ENCODE data around the gene MORN1. TPM values are rescaled to one million over a fixed set of nuclear protein-coding genes. Genes with fewer than 3 reads are reported as not detected.
A peak's percentile ranks its signal among the peaks of the same experiment; 100 is the strongest.

The MORN1 gene
- total and polyA plus RNA-seq, 4 donors = 2.3 to 6.9 (median 3.6) TPM

- Histone ChIP-seq H3K36me3 (ENCODE audit: control insufficient read depth in 4 of 4, insufficient read depth in 3 of 4, low read depth in 1 of 4, low read length in 3 of 4) (peaks cover 0 to 1% (median 0%) of the 10 kb centered on the region in 4 donors), H3K27ac (ENCODE audit: low read depth in 1 of 2, low read length in 2 of 2) (peak overlapping the region in 1 of 2 donors; percentile 2), H3K4me3 (ENCODE audit: low read depth in 1 of 3, low read length in 3 of 3) (no peak overlapping the region), H3K9ac (ENCODE audit: low read depth in 1 of 2, low read length in 2 of 2) (no peak overlapping the region), H3K4me1 (ENCODE audit: control insufficient read depth in 4 of 4, insufficient read depth in 4 of 4, low read length in 3 of 4) (peaks cover 20 to 57% (median 35%) of the 10 kb centered on the region in 4 donors), H3K9me3 (ENCODE audit: control insufficient read depth in 4 of 4, low read length in 3 of 4) (no peaks in the 10 kb centered on the region), H3K27me3 (ENCODE audit: control insufficient read depth in 4 of 4, insufficient read depth in 4 of 4, low read length in 3 of 4) (no peaks in the 10 kb centered on the region)
- no peak for DNase-seq (ENCODE audit: low spot score)
- WGBS = 81% methylated on average over 30 of the region's 30 CpGs
- TF ChIP-seq RAD21 (IDR thresholded peaks at IDR 0.05) (no peak), EGR1 (IDR thresholded peaks at IDR 0.05; ENCODE audit: low read depth in 2 of 2) (no peak), ZBTB33 (IDR thresholded peaks at IDR 0.05) (no peak), JUND (IDR thresholded peaks at IDR 0.05) (no peak), HNF4A (conservative IDR thresholded peaks at IDR 0.05) (peak in 1 of 2 donors; percentile 5), NR2F2 (IDR thresholded peaks at IDR 0.05) (no peak)
- TF ChIP-seq, protein P1, sequence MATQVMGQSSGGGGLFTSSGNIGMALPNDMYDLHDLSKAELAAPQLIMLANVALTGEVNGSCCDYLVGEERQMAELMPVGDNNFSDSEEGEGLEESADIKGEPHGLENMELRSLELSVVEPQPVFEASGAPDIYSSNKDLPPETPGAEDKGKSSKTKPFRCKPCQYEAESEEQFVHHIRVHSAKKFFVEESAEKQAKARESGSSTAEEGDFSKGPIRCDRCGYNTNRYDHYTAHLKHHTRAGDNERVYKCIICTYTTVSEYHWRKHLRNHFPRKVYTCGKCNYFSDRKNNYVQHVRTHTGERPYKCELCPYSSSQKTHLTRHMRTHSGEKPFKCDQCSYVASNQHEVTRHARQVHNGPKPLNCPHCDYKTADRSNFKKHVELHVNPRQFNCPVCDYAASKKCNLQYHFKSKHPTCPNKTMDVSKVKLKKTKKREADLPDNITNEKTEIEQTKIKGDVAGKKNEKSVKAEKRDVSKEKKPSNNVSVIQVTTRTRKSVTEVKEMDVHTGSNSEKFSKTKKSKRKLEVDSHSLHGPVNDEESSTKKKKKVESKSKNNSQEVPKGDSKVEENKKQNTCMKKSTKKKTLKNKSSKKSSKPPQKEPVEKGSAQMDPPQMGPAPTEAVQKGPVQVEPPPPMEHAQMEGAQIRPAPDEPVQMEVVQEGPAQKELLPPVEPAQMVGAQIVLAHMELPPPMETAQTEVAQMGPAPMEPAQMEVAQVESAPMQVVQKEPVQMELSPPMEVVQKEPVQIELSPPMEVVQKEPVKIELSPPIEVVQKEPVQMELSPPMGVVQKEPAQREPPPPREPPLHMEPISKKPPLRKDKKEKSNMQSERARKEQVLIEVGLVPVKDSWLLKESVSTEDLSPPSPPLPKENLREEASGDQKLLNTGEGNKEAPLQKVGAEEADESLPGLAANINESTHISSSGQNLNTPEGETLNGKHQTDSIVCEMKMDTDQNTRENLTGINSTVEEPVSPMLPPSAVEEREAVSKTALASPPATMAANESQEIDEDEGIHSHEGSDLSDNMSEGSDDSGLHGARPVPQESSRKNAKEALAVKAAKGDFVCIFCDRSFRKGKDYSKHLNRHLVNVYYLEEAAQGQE (IDR thresholded peaks at IDR 0.05) = no peak
Measured at GRCh38 chr1:2292725-2293450, 98.5 kb downstream of the MORN1 start.

- Histone ChIP-seq H3K27me3 (ENCODE audit: control insufficient read depth in 4 of 4, insufficient read depth in 4 of 4, low read length in 3 of 4) (no peaks in the 10 kb centered on the region), H3K4me1 (ENCODE audit: control insufficient read depth in 4 of 4, insufficient read depth in 4 of 4, low read length in 3 of 4) (peaks cover 20 to 56% (median 34%) of the 10 kb centered on the region in 4 donors), H3K9ac (ENCODE audit: low read depth in 1 of 2, low read length in 2 of 2) (no peak overlapping the region), H3K27ac (ENCODE audit: low read depth in 1 of 2, low read length in 2 of 2) (peak overlapping the region; percentile 49 to 64), H3K9me3 (ENCODE audit: control insufficient read depth in 4 of 4, low read length in 3 of 4) (no peaks in the 10 kb centered on the region), H3K36me3 (ENCODE audit: control insufficient read depth in 4 of 4, insufficient read depth in 3 of 4, low read depth in 1 of 4, low read length in 3 of 4) (peaks cover 0 to 1% (median 0%) of the 10 kb centered on the region in 4 donors), H3K4me3 (ENCODE audit: low read depth in 1 of 3, low read length in 3 of 3) (no peak overlapping the region)
- 75% methylated on average over 5 of the region's 5 CpGs for WGBS
- no peak for DNase-seq (ENCODE audit: low spot score)
- no peak for TF ChIP-seq MAX (IDR thresholded peaks at IDR 0.05)
- no peak for TF ChIP-seq FOXA1 (IDR thresholded peaks at IDR 0.05)
- no peak for TF ChIP-seq JUND (IDR thresholded peaks at IDR 0.05)
- no peak for TF ChIP-seq FOXA2 (IDR thresholded peaks at IDR 0.05)
- no peak for TF ChIP-seq NR2F2 (IDR thresholded peaks at IDR 0.05)
- TF ChIP-seq HNF4G (IDR thresholded peaks at IDR 0.05) = no peak
- no peak for TF ChIP-seq GABPA (IDR thresholded peaks at IDR 0.05 in 1 of 2, conservative IDR thresholded peaks at IDR 0.05 in 1 of 2)
- no peak for TF ChIP-seq RAD21 (IDR thresholded peaks at IDR 0.05)
- TF ChIP-seq EGR1 (IDR thresholded peaks at IDR 0.05; ENCODE audit: low read depth in 2 of 2) = no peak
- TF ChIP-seq ZBTB33 (IDR thresholded peaks at IDR 0.05) = no peak
- no peak for TF ChIP-seq HNF4A (conservative IDR thresholded peaks at IDR 0.05)
- TF ChIP-seq RXRA (IDR thresholded peaks at IDR 0.05) = no peak
- TF ChIP-seq, protein P2, sequence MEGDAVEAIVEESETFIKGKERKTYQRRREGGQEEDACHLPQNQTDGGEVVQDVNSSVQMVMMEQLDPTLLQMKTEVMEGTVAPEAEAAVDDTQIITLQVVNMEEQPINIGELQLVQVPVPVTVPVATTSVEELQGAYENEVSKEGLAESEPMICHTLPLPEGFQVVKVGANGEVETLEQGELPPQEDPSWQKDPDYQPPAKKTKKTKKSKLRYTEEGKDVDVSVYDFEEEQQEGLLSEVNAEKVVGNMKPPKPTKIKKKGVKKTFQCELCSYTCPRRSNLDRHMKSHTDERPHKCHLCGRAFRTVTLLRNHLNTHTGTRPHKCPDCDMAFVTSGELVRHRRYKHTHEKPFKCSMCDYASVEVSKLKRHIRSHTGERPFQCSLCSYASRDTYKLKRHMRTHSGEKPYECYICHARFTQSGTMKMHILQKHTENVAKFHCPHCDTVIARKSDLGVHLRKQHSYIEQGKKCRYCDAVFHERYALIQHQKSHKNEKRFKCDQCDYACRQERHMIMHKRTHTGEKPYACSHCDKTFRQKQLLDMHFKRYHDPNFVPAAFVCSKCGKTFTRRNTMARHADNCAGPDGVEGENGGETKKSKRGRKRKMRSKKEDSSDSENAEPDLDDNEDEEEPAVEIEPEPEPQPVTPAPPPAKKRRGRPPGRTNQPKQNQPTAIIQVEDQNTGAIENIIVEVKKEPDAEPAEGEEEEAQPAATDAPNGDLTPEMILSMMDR (IDR thresholded peaks at IDR 0.05; ENCODE audit: low read depth, low read length, missing input control) = no peak
- TF ChIP-seq SP1 (IDR thresholded peaks at IDR 0.05) = no peak
- TF ChIP-seq ATF3 (IDR thresholded peaks at IDR 0.05) = no peak
Measured at GRCh38 chr1:2291577-2291976, 99.8 kb downstream of the MORN1 start.

Data from liver (tissue), 9 donors.